Liver (tissue), 9 donors: Measurements from ENCODE around the gene BIRC6. TPM values are rescaled to one million over a fixed set of nuclear protein-coding genes. Genes with fewer than 3 reads are reported as not detected.
"Not testable (repeated sequence)": the region's sequence is repeated elsewhere in the genome, so short reads cannot be mapped to it uniquely, and the experiment has no call there.

Experiments
- DNase-seq: peaks from one replicate; pipeline ENCODE4 v3.0.0-alpha.2; 2017; ENCODE audit warnings: low spot score
- H3K27ac ChIP-seq, 2 donors: one replicate each; pipeline ENCODE4 v1.7.0; 2013; ENCODE audit warnings: inconsistent platforms in 2 of 2, low read length in 2 of 2, control low read depth in 1 of 2, low read depth in 1 of 2, mild to moderate bottlenecking in 1 of 2
- H3K27me3 ChIP-seq, 4 donors: one replicate each; pipeline versions ENCODE4 v1.6.1 to v1.7.0; 2013; ENCODE audit warnings: low read length in 3 of 4, inconsistent platforms in 1 of 4, mild to moderate bottlenecking in 1 of 4, moderate library complexity in 1 of 4; ENCODE audit not compliant: control insufficient read depth in 4 of 4, insufficient read depth in 4 of 4
- H3K36me3 ChIP-seq, 4 donors: one replicate each; pipeline versions ENCODE4 v1.6.1 to v1.7.0; 2013; ENCODE audit warnings: low read length in 3 of 4, mild to moderate bottlenecking in 3 of 4, low read depth in 1 of 4, moderate library complexity in 1 of 4; ENCODE audit not compliant: control insufficient read depth in 4 of 4, insufficient read depth in 3 of 4
- H3K4me1 ChIP-seq, 4 donors: one replicate each; pipeline versions ENCODE4 v1.6.1 to v1.7.0; 2013; ENCODE audit warnings: low read length in 3 of 4, mild to moderate bottlenecking in 3 of 4, moderate library complexity in 1 of 4; ENCODE audit not compliant: control insufficient read depth in 4 of 4, insufficient read depth in 4 of 4
- H3K4me3 ChIP-seq, 3 donors: one replicate each; pipeline versions ENCODE4 v1.6.1 to v1.7.0; 2013; ENCODE audit warnings: low read length in 3 of 3, control low read depth in 1 of 3, low read depth in 1 of 3, mild to moderate bottlenecking in 1 of 3
- H3K9ac ChIP-seq, 2 donors: one replicate each; pipeline ENCODE4 v1.7.0; 2013; ENCODE audit warnings: low read length in 2 of 2, mild to moderate bottlenecking in 2 of 2, moderate library complexity in 2 of 2, control low read depth in 1 of 2, low read depth in 1 of 2
- H3K9me3 ChIP-seq, 4 donors: one replicate each; pipeline versions ENCODE4 v1.6.1 to v1.7.0; 2013; ENCODE audit warnings: low read length in 3 of 4; ENCODE audit not compliant: control insufficient read depth in 4 of 4
- EGR1 ChIP-seq, 2 donors: IDR thresholded peaks; 2 replicates each; pipeline ENCODE4 v1.6.1; 2016 to 2018; ENCODE audit warnings: antibody characterized with exemption in 2 of 2, low read depth in 2 of 2
- FOXA2 ChIP-seq: IDR thresholded peaks from 2 replicates; pipeline ENCODE4 v1.6.1; 2016; ENCODE audit warnings: antibody characterized with exemption
- HNF4A ChIP-seq, 2 donors: conservative IDR thresholded peaks; 2 replicates each; pipeline ENCODE4 v1.6.1; 2016; ENCODE audit warnings: antibody characterized with exemption in 2 of 2, mild to moderate bottlenecking in 2 of 2
- HNF4G ChIP-seq: IDR thresholded peaks from 2 replicates; pipeline ENCODE4 v1.6.1; 2016; ENCODE audit warnings: antibody characterized with exemption
- JUND ChIP-seq, 2 donors: IDR thresholded peaks; 2 replicates each; pipeline ENCODE4 v1.6.1; 2016; ENCODE audit warnings: antibody characterized with exemption in 2 of 2
- NR2F2 ChIP-seq: IDR thresholded peaks from 2 replicates; pipeline ENCODE4 v1.6.1; 2016; ENCODE audit warnings: antibody characterized with exemption
- RAD21 ChIP-seq, 2 donors: IDR thresholded peaks; 2 replicates each; pipeline ENCODE4 v1.6.1; 2016; ENCODE audit warnings: antibody characterized with exemption in 2 of 2, mild to moderate bottlenecking in 2 of 2
- SP1 ChIP-seq: IDR thresholded peaks from 2 replicates; pipeline ENCODE4 v1.6.1; 2018; ENCODE audit warnings: antibody characterized with exemption, mild to moderate bottlenecking
- YY1 ChIP-seq: IDR thresholded peaks from 2 replicates; pipeline ENCODE4 v1.6.1; 2016; ENCODE audit warnings: antibody characterized with exemption, mild to moderate bottlenecking
- WGBS: extraction: QIAGEN DNeasy Blood & Tissue Kit; methylation state at CpG from one replicate; pipeline ENCODE4 v1.1.7; 2013; 5-methylcytosine and 5-hydroxymethylcytosine counted together
- polyA plus RNA-seq, 2 donors: library from polyadenylated mRNA; stranded (reverse) in 1 of 2; unstranded in 1 of 2; fragments of 200-250 nt in 1 of 2; fragments of >200 nt in 1 of 2; fragmentation: Nextera tagmentation in 1 of 2; extraction: Ambion mirVana in 1 of 2; gene quantifications; one replicate each; pipeline versions ENCODE4 v1.2.1 to v1.2.3, GENCODE V29; 2013 to 2015
- total RNA-seq, 2 donors: library from RNA; depleted of rRNA; stranded (reverse); fragments of >200 nt; gene quantifications; one replicate each; pipeline ENCODE4 v1.2.3, GENCODE V29; 2014
- TF ChIP-seq, protein P1 (sequence below): IDR thresholded peaks from 2 replicates; pipeline ENCODE4 v1.6.1; 2016; ENCODE audit warnings: antibody characterized with exemption
- TF ChIP-seq, protein P2 (sequence below): fragments of 150-350 bp; IDR thresholded peaks from 2 replicates; pipeline ENCODE4 v1.5.1; 2017; ENCODE audit warnings: improper control_type of control experiment, low read depth, low read length; ENCODE audit not compliant: missing input control
- TF ChIP-seq, protein P3 (sequence below): IDR thresholded peaks from 2 replicates; pipeline ENCODE4 v1.6.1; 2016; ENCODE audit warnings: antibody characterized with exemption
- donor health status: healthy.
- donor health status: healthy.
- donor health status: healthy.
- donor health status: healthy.
- donor health status: healthy.

The BIRC6 gene
- total and polyA plus RNA-seq, 4 donors = 11.1 to 171 (median 45.2) TPM

DNA sequence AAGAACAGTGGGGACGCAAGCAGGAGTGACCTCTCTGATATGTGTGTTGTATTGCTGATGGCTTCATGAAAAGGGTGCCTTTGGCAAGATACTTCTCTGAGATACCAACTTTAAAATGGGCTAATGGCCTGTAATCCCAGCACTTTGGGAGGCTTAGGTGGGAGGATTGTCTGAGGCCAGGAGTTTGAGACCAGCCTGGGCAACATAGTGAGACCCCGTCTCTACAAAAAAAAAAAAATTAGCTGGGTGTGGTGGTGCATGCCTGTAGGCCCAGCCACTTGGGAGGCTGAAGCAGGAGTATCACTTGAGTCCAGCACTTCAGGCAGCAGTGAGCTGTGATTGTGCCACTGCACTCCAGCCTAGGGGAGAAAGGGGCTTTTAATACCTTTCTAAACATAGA lies 9.8 kb downstream of the BIRC6 start:
- Histone ChIP-seq H3K27me3 (no peaks in the 10 kb centered on the region), H3K4me1 (peaks cover 15 to 37% (median 25%) of the 10 kb centered on the region in 4 donors), H3K4me3 (no peak overlapping the region), H3K9ac (no peak overlapping the region), H3K9me3 (no peaks in the 10 kb centered on the region), H3K27ac (no peak overlapping the region), H3K36me3 (peaks cover 0 to 1% (median 0%) of the 10 kb centered on the region in 4 donors)
- TF ChIP-seq, protein P1, sequence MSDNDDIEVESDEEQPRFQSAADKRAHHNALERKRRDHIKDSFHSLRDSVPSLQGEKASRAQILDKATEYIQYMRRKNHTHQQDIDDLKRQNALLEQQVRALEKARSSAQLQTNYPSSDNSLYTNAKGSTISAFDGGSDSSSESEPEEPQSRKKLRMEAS = no peak
- TF ChIP-seq RAD21 (IDR thresholded peaks at IDR 0.05) = no peak
- TF ChIP-seq HNF4A (conservative IDR thresholded peaks at IDR 0.05) = no peak
- TF ChIP-seq, protein P2, sequence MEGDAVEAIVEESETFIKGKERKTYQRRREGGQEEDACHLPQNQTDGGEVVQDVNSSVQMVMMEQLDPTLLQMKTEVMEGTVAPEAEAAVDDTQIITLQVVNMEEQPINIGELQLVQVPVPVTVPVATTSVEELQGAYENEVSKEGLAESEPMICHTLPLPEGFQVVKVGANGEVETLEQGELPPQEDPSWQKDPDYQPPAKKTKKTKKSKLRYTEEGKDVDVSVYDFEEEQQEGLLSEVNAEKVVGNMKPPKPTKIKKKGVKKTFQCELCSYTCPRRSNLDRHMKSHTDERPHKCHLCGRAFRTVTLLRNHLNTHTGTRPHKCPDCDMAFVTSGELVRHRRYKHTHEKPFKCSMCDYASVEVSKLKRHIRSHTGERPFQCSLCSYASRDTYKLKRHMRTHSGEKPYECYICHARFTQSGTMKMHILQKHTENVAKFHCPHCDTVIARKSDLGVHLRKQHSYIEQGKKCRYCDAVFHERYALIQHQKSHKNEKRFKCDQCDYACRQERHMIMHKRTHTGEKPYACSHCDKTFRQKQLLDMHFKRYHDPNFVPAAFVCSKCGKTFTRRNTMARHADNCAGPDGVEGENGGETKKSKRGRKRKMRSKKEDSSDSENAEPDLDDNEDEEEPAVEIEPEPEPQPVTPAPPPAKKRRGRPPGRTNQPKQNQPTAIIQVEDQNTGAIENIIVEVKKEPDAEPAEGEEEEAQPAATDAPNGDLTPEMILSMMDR = no peak
- no peak for TF ChIP-seq NR2F2
- no peak for TF ChIP-seq JUND (IDR thresholded peaks at IDR 0.05)
- no peak for TF ChIP-seq HNF4G
- TF ChIP-seq FOXA2 = no peak
- TF ChIP-seq, protein P3, sequence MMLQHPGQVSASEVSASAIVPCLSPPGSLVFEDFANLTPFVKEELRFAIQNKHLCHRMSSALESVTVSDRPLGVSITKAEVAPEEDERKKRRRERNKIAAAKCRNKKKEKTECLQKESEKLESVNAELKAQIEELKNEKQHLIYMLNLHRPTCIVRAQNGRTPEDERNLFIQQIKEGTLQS = no peak
- no peak for DNase-seq
- 98% methylated on average over 2 of the region's 2 CpGs for WGBS

DNA sequence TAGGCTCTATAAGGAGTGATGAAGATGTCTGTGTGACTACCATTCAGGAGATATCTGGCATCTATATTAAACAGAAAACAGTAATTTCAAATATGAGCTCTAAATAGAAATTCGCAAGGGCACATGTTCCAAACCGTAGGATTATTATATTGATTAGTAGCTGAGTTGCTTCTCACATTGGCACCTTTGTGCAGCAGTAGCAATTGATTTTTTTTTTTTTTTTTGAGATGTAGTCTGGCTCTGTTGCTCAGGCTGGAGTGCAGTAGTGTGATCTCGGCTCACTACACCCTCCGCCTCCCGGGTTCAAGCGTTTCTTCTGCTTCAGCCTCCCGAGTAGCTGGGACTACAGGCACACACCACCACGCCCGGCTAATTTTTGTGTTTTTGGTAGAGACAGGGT lies 12.4 kb downstream of the BIRC6 start:
- Histone ChIP-seq H3K9ac (no peak overlapping the region), H3K27me3 (no peaks in the 10 kb centered on the region), H3K4me1 (peaks cover 15 to 31% (median 19%) of the 10 kb centered on the region in 4 donors), H3K4me3 (no peak overlapping the region), H3K36me3 (peaks cover 0 to 1% (median 0%) of the 10 kb centered on the region in 4 donors), H3K27ac (no peak overlapping the region), H3K9me3 (no peaks in the 10 kb centered on the region)
- no peak for TF ChIP-seq YY1
- TF ChIP-seq EGR1 (IDR thresholded peaks at IDR 0.05; ENCODE audit: low read depth in 2 of 2) = no peak
- no peak for TF ChIP-seq RAD21 (IDR thresholded peaks at IDR 0.05)
- no peak for TF ChIP-seq SP1
- WGBS = 50% methylated on average over 9 of the region's 9 CpGs
- DNase-seq = no peak

DNA sequence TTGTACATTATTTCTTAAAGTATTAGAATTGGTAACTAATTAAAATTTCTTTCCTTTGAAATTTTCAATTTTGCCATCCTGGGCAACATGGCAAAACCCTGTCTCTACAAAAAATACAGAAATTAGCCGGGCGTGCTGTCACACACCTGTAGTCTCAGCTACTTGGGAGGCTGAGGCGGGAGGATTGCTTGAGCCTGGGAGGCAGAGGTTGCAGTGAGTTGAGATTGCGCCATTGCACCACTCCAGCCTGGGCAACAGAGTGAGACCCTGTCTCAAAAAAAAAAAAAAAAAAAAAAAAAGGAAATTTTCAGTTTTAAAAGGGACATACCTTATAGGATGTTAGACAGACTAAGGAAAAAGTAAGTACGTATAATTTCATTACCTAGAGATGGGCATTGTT lies 14.1 kb downstream of the BIRC6 start:
- not testable (repeated sequence) for H3K27ac ChIP-seq, H3K36me3 ChIP-seq, H3K9ac ChIP-seq, H3K9me3 ChIP-seq, DNase-seq, H3K27me3 ChIP-seq, H3K4me3 ChIP-seq
- peaks cover 12 to 22% (median 15%) of the 10 kb centered on the region in 4 donors for H3K4me1 ChIP-seq
- WGBS = 95% methylated on average over 5 of the region's 5 CpGs
